HG03565 (cell line): Measurements from ENCODE around the gene ATP6V1G2.
"Not testable (repeated sequence)": the region's sequence is repeated elsewhere in the genome, so short reads cannot be mapped to it uniquely, and the experiment has no call there.

Source experiments
- ATAC-seq: cut with Tn5 transposase; IDR thresholded peaks from one replicate; pipeline ENCODE4 v1.9.1; 2021; ENCODE audit warnings: mild to moderate bottlenecking, moderate library complexity; ENCODE audit not compliant: unreplicated experiment

Gene ATP6V1G2

DNA sequence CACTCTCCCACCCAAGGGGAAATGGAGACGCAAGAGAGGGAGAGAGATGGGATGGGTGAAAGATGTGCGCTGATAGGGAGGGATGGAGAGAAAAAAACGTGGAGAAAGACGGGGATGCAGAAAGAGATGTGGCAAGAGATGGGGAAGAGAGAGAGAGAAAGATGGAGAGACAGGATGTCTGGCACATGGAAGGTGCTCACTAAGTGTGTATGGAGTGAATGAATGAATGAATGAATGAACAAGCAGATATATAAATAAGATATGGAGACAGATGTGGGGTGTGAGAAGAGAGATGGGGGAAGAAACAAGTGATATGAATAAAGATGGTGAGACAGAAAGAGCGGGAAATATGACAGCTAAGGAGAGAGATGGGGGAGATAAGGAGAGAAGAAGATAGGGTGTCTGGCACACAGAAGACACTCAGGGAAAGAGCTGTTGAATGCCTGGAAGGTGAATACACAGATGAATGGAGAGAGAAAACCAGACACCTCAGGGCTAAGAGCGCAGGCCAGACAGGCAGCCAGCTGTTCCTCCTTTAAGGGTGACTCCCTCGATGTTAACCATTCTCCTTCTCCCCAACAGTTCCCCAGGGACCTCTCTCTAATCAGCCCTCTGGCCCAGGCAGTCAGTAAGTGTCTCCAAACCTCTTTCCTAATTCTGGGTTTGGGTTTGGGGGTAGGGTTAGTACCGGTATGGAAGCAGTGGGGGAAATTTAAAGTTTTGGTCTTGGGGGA lies 29.7 kb upstream of the ATP6V1G2 start:
- ATAC-seq, result no peak

DNA sequence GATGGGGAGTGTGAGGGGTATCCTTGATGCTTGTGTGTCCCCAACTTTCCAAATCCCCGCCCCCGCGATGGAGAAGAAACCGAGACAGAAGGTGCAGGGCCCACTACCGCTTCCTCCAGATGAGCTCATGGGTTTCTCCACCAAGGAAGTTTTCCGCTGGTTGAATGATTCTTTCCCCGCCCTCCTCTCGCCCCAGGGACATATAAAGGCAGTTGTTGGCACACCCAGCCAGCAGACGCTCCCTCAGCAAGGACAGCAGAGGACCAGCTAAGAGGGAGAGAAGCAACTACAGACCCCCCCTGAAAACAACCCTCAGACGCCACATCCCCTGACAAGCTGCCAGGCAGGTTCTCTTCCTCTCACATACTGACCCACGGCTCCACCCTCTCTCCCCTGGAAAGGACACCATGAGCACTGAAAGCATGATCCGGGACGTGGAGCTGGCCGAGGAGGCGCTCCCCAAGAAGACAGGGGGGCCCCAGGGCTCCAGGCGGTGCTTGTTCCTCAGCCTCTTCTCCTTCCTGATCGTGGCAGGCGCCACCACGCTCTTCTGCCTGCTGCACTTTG lies 29.0 kb upstream of the ATP6V1G2 start, which contains the start of gene TNF:
TNF (plus strand) TSS at position 231 of the 567 bp plus-strand sequence; CDS start at position 408, 177 bp downstream.
- no peak for ATAC-seq

DNA sequence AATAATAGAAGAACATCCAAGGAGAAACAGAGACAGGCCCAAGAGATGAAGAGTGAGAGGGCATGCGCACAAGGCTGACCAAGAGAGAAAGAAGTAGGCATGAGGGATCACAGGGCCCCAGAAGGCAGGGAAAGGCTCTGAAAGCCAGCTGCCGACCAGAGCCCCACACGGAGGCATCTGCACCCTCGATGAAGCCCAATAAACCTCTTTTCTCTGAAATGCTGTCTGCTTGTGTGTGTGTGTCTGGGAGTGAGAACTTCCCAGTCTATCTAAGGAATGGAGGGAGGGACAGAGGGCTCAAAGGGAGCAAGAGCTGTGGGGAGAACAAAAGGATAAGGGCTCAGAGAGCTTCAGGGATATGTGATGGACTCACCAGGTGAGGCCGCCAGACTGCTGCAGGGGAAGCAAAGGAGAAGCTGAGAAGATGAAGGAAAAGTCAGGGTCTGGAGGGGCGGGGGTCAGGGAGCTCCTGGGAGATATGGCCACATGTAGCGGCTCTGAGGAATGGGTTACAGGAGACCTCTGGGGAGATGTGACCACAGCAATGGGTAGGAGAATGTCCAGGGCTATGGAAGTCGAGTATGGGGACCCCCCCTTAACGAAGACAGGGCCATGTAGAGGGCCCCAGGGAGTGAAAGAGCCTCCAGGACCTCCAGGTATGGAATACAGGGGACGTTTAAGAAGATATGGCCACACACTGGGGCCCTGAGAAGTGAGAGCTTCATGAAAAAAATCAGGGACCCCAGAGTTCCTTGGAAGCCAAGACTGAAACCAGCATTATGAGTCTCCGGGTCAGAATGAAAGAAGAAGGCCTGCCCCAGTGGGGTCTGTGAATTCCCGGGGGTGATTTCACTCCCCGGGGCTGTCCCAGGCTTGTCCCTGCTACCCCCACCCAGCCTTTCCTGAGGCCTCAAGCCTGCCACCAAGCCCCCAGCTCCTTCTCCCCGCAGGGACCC lies 28.0 kb upstream of the ATP6V1G2 start:
- no peak for ATAC-seq

DNA sequence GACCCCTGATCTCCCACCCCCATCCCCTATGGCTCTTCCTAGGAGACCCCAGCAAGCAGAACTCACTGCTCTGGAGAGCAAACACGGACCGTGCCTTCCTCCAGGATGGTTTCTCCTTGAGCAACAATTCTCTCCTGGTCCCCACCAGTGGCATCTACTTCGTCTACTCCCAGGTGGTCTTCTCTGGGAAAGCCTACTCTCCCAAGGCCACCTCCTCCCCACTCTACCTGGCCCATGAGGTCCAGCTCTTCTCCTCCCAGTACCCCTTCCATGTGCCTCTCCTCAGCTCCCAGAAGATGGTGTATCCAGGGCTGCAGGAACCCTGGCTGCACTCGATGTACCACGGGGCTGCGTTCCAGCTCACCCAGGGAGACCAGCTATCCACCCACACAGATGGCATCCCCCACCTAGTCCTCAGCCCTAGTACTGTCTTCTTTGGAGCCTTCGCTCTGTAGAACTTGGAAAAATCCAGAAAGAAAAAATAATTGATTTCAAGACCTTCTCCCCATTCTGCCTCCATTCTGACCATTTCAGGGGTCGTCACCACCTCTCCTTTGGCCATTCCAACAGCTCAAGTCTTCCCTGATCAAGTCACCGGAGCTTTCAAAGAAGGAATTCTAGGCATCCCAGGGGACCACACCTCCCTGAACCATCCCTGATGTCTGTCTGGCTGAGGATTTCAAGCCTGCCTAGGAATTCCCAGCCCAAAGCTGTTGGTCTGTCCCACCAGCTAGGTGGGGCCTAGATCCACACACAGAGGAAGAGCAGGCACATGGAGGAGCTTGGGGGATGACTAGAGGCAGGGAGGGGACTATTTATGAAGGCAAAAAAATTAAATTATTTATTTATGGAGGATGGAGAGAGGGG lies 27.1 kb upstream of the ATP6V1G2 start:
- no peak for ATAC-seq

DNA sequence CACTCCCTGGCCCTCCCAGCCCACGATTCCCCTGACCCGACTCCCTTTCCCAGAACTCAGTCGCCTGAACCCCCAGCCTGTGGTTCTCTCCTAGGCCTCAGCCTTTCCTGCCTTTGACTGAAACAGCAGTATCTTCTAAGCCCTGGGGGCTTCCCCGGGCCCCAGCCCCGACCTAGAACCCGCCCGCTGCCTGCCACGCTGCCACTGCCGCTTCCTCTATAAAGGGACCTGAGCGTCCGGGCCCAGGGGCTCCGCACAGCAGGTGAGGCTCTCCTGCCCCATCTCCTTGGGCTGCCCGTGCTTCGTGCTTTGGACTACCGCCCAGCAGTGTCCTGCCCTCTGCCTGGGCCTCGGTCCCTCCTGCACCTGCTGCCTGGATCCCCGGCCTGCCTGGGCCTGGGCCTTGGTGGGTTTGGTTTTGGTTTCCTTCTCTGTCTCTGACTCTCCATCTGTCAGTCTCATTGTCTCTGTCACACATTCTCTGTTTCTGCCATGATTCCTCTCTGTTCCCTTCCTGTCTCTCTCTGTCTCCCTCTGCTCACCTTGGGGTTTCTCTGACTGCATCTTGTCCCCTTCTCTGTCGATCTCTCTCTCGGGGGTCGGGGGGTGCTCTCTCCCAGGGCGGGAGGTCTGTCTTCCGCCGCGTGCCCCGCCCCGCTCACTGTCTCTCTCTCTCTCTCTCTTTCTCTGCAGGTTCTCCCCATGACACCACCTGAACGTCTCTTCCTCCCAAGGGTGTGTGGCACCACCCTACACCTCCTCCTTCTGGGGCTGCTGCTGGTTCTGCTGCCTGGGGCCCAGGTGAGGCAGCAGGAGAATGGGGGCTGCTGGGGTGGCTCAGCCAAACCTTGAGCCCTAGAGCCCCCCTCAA lies 25.9 kb upstream of the ATP6V1G2 start, which contains the start of gene LTA:
LTA (plus strand) TSS at position 249 of the 871 bp plus-strand sequence; CDS start at position 703, 454 bp downstream.
- peak; percentile 21 for ATAC-seq

DNA sequence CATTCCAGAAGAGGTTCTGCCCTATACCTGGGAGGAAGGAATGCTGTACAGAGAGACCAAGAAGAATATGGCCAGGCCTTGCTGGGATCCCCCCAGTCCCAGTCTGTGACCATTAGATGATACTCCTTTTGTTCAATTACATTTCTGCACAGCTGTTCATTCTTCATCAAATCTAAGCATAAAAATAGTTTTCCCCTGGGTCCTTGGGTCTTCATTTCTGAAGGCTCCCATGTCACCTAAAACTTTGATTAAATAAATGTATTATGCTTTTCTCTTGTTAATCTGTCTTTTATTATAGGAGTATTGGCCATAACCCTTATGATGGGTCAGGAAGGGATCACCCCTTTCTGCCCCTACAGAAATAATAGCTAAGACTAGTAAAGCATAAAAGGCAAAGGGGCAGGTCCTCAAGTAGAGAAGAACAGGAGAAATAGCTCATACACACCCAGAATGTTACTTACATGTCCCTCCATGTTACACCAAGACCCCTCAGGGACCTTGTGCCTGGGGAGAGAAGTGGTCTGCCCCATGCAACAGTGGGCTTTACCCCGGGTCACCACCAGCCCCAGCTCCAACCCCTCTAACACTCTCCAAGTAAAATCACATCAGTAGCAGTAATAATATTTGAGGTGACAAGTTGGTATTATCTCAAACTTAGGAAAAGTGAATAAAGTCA lies 23.6 kb upstream of the ATP6V1G2 start:
- no peak for ATAC-seq

DNA sequence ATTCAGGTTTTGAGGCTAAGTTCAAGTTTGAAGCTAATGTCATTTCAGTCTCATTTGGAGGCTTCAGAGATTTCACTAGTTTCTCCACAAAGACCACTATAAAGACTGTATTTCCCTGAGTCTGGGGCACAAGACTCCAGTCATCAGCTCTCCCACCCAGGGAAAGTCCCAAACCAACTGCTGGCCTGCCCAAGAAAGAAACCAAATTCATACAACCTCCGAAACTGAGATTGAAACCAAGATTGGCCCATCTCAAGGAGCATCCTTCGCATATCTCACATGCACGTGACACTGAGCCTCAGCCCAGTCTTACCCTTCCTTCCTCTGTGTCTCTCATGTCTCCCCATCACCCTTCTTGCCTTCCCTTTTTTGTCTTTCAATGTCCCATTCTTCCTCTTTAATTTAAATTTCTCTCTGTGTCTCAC lies 22.1 kb upstream of the ATP6V1G2 start:
- peak; percentile 55 for ATAC-seq

DNA sequence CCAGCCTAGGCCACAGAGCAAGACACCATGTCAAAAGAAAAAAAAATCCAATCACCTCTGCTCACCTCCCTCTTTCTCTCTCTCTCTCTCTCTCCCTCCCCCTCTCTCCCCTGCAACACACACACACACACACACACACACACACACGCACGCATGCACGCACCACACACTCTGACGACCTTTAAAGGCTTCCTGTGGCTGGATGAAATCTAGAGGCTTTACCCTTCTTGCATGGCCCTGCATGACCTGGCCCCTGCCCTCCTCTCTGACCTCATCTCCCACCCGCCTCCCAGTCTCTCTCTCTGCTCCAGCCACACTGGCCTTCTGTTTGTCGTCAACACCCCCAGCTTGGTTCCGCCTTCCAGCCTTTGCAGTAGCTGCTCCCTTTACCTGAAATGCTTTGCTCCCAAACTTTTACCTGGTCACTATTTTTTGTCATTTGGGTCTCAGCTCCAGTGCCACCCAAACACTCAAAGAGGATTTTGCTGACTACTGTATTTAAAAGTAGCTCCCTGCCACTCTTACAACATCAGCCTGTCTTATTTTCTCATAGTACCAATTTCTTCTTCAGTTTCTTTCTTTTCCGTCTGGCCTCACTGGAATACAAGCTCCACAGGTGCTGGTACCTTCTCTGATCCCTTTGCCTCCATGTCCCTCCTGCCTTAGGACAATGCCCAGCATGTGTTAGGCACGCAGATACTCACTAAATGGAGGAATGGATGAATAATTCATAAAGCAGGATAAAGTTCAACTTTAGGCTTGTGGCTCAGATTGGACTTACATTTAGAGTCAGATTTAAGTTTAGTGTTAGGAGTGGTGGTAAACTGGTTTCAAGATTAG lies 21.3 kb upstream of the ATP6V1G2 start:
- no peak for ATAC-seq

DNA sequence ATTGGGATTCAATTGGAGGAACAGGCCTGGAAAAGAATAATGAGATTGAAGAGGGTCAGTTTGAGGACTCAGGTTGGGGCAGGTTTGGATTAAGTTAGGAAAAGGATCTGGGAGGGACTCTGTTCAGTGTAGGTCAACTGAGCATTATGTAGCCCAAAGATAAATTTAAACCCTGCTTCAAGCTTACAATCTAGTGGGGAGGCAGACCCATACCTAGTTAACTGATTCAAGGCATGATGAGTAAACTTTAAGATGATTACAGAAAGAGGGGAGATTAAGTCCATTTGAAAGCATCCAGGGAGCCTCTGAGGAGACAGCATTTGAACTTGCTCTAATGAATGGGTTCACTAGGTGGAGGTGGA lies 14.3 kb upstream of the ATP6V1G2 start:
- ATAC-seq, result no peak

DNA sequence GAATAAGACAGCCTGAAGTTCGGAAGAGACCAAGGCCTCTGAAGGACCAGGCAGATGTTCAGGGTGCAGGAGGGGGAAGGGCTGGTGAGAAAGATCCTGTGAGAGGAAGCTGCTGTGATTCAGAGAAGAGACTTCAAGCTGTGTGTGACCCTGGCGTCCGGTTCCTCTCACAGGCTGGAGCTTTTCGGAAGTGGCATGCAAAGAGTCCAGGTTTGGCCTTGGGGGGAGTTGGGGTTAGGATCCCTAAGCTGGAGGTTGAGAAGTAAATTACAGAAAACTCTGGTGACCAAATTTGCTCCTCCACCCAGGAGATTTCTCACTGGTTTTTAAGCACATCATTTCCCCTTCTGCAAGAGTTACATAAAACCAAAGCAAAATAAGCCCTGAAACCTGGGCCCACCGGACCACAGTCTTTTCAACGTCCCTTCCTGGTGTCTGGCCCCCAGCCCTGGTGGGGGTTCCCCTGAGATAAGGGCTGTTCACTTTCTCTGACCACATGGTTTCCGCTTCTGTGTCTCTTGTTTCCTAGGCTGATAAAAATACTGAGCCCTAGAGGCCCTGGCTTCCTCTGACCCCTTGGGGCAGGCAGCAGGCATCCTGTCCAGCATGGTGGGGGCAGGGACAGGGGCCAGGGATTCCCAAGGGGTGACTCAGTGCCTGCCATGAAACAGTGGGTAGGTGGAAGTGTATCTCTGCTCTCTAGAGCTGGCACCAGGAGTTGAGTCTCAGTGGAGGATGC lies 13.7 kb upstream of the ATP6V1G2 start:
- ATAC-seq, result peak; percentile 49

DNA sequence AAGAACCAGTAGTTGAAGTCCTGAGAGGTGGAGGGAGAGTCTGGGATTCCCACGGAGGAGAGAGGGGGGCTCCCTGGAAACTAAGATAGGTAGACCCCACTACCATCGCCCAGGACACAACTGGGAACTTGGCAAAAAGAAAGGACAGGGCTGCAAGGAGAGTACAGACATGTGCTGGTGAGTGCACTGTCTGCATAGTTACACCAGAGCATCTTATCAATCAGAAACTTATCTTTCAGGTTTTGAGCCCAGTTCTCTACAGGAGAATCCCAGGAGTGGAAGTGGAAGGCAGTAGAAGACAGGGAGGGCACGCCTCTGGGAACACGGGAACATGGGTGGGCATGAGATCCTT lies 13.2 kb upstream of the ATP6V1G2 start:
- ATAC-seq, result no peak

DNA sequence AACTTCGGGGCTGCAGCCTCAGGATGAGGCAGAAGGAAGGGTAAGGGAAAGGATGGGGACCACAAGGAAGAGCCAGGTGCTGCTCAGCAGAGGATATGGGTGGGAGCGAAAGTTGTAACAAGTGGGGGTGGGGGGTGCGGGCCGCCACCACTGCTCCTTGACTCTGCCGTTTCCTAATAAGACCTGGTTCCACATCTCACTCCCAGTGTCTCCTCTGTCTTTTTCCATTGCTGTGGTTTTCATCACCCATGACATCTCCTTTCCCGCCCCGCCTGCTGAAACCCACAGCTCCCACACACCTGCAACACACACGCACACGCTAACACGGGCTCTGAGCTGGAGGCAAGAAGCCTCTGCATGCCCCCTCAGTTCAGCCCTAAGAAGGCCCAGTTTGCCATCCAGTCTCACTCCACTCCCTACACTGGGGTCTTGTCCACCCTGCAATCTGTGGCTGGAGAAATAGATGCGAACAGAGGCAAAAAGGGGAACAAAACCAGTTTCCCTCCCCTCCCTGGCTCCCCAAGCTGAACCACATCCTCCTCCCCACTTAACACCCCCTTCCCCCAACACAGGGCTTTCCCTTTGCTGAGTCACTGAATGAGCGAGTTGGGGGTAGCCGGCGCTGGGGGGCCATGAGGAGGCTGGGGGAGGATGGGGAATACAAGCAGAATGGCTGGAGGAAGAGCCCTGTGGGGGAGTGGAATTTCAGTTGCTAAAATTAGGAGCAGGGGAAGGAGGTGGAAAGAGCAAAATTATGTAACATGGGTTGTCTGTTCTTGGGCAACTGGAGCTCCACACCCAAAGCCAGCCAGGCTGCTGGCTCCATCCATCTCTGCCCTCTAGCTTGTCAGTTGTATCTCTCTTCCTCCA lies 12.5 kb upstream of the ATP6V1G2 start:
- ATAC-seq, result no peak

DNA sequence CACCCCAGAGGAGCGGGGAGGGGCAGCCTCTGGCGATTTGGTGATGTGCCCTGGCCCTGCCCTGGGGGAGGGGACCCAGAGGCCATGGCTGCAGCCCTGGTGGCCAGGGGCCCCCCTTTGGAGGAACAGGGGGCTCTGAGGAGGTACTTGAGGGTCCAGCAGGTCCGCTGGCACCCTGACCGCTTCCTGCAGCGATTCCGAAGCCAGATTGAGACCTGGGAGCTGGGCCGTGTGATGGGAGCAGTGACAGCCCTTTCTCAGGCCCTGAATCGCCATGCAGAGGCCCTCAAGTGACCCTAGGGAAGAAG lies 11.9 kb upstream of the ATP6V1G2 start:
- ATAC-seq, result no peak

DNA sequence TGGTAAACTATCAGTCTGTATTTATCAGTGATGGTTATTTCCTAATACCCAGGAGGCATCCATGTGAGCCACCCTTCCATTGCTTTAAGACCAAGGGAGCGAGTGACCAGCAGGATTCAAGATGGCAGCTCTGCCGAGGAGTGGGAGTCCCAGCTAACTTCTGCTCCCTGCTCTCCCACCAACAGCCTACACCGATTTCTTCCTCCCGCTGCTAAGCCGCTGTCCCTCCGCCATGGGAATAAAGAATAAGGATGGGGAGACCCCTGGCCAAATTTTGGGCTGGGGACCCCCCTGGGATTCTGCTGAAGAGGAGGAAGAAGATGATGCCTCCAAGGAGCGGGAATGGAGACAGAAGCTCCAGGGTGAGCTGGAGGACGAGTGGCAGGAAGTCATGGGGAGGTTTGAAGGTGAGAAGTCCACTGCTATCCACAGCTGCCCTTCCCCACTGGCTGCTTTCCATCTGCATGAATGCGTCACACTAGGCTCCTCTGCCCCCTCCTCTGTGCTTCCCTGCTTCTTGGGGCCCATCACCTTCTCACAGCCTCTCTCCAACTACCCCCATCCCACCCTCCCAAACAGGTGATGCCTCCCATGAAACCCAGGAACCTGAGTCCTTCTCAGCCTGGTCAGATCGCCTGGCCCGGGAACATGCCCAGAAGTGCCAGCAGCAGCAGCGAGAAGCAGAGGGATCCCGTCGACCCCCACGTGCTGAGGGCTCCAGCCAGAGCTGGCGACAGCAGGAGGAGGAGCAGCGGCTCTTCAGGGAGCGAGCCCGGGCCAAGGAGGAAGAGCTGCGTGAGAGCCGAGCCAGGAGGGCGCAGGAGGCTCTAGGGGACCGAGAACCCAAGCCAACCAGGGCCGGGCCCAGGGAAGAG lies 11.3 kb upstream of the ATP6V1G2 start:
- no peak for ATAC-seq

DNA sequence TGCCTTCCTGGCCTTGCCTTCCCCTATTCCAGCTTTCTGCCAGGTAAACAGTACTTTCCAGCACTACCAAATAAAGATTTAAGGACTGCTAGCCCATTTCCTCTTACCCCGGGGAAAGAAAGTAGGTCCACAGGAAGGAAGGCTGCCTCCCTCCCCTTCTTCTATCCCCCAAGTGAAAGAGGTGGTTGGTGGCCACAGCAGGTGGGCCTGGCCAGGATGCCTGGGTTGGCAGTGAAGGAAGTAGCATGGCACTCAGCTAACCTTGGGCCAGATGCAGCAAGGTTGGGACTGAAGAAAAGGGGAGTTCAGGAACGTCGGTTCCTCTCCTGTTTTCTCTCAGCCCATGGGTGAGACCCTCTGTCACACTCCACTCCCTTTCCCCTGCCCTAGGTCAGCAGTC lies 9.9 kb upstream of the ATP6V1G2 start:
- no peak for ATAC-seq

DNA sequence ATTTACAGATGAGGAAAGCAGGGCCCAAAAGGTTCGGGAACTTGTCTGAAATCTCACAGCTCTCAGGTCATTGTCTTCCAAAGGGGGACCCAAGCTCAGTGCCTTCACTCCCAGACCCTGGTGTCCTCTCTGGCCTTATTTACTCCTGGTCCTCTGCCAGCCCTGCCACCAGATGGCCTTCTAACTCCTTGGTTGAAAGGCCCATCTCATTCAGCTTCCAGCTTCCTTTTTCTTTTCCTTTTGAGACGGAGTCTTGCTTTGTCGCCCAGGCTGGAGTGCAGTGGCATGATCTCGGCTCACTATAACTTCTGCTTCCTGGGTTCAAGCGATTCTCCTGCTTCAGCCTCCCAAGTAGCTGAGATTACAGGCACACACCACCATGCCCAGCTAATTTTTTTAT lies 5.0 kb upstream of the ATP6V1G2 start:
- ATAC-seq, result not testable (repeated sequence)
